ENCODE data around the gene ZBTB18. TPM values are rescaled to one million over a fixed set of nuclear protein-coding genes. Genes with fewer than 3 reads are reported as not detected.

ZBTB18 gene
- total RNA-seq, 1 experiment from 2014 or later = 16.8 TPM

DNA sequence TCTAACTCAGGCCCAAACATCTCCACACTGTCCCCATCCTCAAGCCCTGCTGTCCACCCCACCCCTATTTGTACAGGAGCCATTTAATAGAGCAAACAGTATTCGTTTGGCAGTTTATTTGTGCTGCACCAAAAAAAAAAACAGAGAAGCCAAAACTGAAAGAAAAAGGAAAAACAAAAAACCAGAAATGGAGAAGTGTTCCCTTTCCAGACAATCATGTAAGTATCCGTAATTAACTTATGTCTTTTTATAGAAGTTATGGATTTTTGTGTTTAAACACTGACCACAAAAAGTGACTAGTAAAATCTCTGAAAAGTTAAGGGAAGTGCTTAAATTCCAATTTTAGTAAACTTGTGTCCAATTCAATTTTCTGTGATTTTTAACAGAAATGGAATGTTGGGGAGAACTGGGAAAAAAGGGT lies 40.4 kb upstream of the ZBTB18 start:
- peaks cover 5% of the 10 kb centered on the region for H3F3A ChIP-seq (ENCODE audit: low read length, unreplicated experiment)
- intact Hi-C loops (cut with micrococcal nuclease) = loop anchor here (2.0 to 10.0 kb wide), 4 partner anchors 94 to 296 kb away; no protein-coding TSS in a partner anchor
- DNase-seq (no peak), ATAC-seq (no peak)
- H3K27me3 ChIP-seq (ENCODE audit: low read length) = no peaks in the 10 kb centered on the region
- H3K4me2 ChIP-seq (ENCODE audit: low read length) = no peak overlapping the region
- peaks cover 7% of the 10 kb centered on the region for H3K4me1 ChIP-seq (ENCODE audit: insufficient read depth, low read length)
- ChIA-PET CTCF (no interaction called here), POLR2A (ENCODE audit: unreplicated experiment) (no interaction called here)
- no peak overlapping the region for H3K4me3 ChIP-seq (ENCODE audit: low read length)
- no peak overlapping the region for H3K27ac ChIP-seq (ENCODE audit: low read length)
- H3K9me2 ChIP-seq (replicated peaks; ENCODE audit: low read length) = no peaks in the 10 kb centered on the region
- no peaks in the 10 kb centered on the region for H3K9me3 ChIP-seq (ENCODE audit: low read length)
- H3K36me3 ChIP-seq (ENCODE audit: low read depth, low read length) = no peaks in the 10 kb centered on the region
- H4K20me1 ChIP-seq (ENCODE audit: low read length) = no peaks in the 10 kb centered on the region
- H3K9ac ChIP-seq (ENCODE audit: low read length) = no peak overlapping the region
- BruUV-seq (replicated peaks) = no TSS peak
- H2AFZ ChIP-seq (ENCODE audit: low read length) = no peak overlapping the region
- H3K79me2 ChIP-seq (ENCODE audit: low read length) = no peaks in the 10 kb centered on the region
- TF ChIP-seq, protein P1, sequence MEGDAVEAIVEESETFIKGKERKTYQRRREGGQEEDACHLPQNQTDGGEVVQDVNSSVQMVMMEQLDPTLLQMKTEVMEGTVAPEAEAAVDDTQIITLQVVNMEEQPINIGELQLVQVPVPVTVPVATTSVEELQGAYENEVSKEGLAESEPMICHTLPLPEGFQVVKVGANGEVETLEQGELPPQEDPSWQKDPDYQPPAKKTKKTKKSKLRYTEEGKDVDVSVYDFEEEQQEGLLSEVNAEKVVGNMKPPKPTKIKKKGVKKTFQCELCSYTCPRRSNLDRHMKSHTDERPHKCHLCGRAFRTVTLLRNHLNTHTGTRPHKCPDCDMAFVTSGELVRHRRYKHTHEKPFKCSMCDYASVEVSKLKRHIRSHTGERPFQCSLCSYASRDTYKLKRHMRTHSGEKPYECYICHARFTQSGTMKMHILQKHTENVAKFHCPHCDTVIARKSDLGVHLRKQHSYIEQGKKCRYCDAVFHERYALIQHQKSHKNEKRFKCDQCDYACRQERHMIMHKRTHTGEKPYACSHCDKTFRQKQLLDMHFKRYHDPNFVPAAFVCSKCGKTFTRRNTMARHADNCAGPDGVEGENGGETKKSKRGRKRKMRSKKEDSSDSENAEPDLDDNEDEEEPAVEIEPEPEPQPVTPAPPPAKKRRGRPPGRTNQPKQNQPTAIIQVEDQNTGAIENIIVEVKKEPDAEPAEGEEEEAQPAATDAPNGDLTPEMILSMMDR (conservative IDR thresholded peaks at IDR 0.05; ENCODE audit: low read depth, low read length) = no peak
- no peak for TF ChIP-seq EZH2 (IDR thresholded peaks at IDR 0.05; ENCODE audit: low read length, unreplicated experiment)
- TF ChIP-seq EZH2phosphoT487 (IDR thresholded peaks at IDR 0.05; ENCODE audit: borderline replicate concordance, low read length) = no peak

DNA sequence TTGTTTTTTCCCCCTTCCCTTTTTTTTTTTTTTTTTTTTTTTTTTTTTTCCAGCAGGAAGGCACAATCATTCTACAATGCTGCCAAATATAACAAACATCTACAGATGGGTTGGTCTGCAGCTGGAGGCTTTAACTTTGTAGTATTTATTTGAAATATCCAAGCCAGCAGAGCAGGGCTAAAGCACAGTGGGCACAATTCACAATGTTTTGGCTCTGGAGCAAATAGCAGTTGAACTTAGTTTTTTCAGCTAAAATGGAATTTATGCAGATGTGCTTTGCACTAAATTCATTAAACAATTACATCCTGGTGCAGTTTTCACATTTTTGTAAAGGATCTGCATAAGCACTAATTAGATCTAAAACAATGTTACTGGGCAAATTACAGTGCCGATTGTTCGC lies 39.8 kb upstream of the ZBTB18 start:
- no peaks in the 10 kb centered on the region for H3K27me3 ChIP-seq (ENCODE audit: low read length)
- H3K27ac ChIP-seq (ENCODE audit: low read length) = no peak overlapping the region
- H4K20me1 ChIP-seq (ENCODE audit: low read length) = no peaks in the 10 kb centered on the region
- peaks cover 5% of the 10 kb centered on the region for H3F3A ChIP-seq (ENCODE audit: low read length, unreplicated experiment)
- no peak for DNase-seq
- POLR2A ChIA-PET (ENCODE audit: unreplicated experiment) = no interaction called here
- H3K4me1 ChIP-seq (ENCODE audit: insufficient read depth, low read length) = peaks cover 7% of the 10 kb centered on the region
- CTCF ChIA-PET = no interaction called here
- no peak overlapping the region for H3K9ac ChIP-seq (ENCODE audit: low read length)
- no peak overlapping the region for H3K4me3 ChIP-seq (ENCODE audit: low read length)
- H3K4me2 ChIP-seq (ENCODE audit: low read length) = no peak overlapping the region
- H3K9me2 ChIP-seq (replicated peaks; ENCODE audit: low read length) = no peaks in the 10 kb centered on the region
- intact Hi-C loops (cut with micrococcal nuclease) = loop anchor here (2.0 to 10.0 kb wide), 4 partner anchors 94 to 296 kb away; no protein-coding TSS in a partner anchor
- no peaks in the 10 kb centered on the region for H3K36me3 ChIP-seq (ENCODE audit: low read depth, low read length)
- no peaks in the 10 kb centered on the region for H3K79me2 ChIP-seq (ENCODE audit: low read length)
- H3K9me3 ChIP-seq (ENCODE audit: low read length) = no peaks in the 10 kb centered on the region
- H2AFZ ChIP-seq (ENCODE audit: low read length) = no peak overlapping the region
- no peak for ATAC-seq
- no TSS peak for BruUV-seq (replicated peaks)
- TF ChIP-seq EZH2 (IDR thresholded peaks at IDR 0.05; ENCODE audit: low read length, unreplicated experiment) (no peak), EZH2phosphoT487 (IDR thresholded peaks at IDR 0.05; ENCODE audit: borderline replicate concordance, low read length) (no peak)
- TF ChIP-seq, protein P1 (conservative IDR thresholded peaks at IDR 0.05; ENCODE audit: low read depth, low read length) = no peak

DNA sequence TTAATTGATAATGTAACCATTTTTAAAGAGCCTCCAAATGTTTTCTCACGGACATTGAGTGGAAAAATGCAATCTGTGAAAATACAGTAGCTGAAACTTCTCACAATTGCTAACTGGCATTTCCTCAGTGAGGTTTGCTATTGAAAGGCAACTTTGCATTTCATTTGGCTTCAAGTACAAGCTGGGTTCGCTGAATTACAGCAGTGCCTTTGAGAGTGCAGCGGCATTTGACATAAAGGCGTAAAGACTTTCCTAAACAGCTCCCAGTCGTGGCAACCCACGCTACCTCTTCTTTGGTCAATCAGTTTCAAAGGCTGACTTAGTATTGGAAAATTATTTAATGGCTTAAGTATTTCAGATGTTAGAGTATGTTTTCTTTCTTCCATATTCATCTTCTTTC lies 39.3 kb upstream of the ZBTB18 start:
- no peak overlapping the region; the same call in 1 of the 2 replicates for H3K4me3 ChIP-seq (ENCODE audit: low read length)
- TF ChIP-seq EZH2phosphoT487 (IDR thresholded peaks at IDR 0.05; ENCODE audit: borderline replicate concordance, low read length) = no peak
- no TSS peak for BruUV-seq (replicated peaks)
- CTCF ChIA-PET = no interaction called here
- no peaks in the 10 kb centered on the region for H3K79me2 ChIP-seq (ENCODE audit: low read length)
- DNase-seq (no peak), ATAC-seq (no peak)
- intact Hi-C loops (cut with micrococcal nuclease) = loop anchor here (1.0 to 10.0 kb wide), 6 partner anchors 37 to 297 kb away; no protein-coding TSS in a partner anchor
- H3K27me3 ChIP-seq (ENCODE audit: low read length) = no peaks in the 10 kb centered on the region
- no peaks in the 10 kb centered on the region for H3K9me3 ChIP-seq (ENCODE audit: low read length)
- no peaks in the 10 kb centered on the region for H4K20me1 ChIP-seq (ENCODE audit: low read length)
- H3K9me2 ChIP-seq (replicated peaks; ENCODE audit: low read length) = no peaks in the 10 kb centered on the region
- H3K4me2 ChIP-seq (ENCODE audit: low read length) = peak overlapping the region; percentile 80
- H3K27ac ChIP-seq (ENCODE audit: low read length) = no peak overlapping the region
- no peak overlapping the region for H2AFZ ChIP-seq (ENCODE audit: low read length)
- POLR2A ChIA-PET (ENCODE audit: unreplicated experiment) = no interaction called here
- peaks cover 7% of the 10 kb centered on the region for H3K4me1 ChIP-seq (ENCODE audit: insufficient read depth, low read length)
- no peaks in the 10 kb centered on the region for H3K36me3 ChIP-seq (ENCODE audit: low read depth, low read length)
- peaks cover 5% of the 10 kb centered on the region for H3F3A ChIP-seq (ENCODE audit: low read length, unreplicated experiment)
- H3K9ac ChIP-seq (ENCODE audit: low read length) = no peak overlapping the region
